Type B pancreatic cell (in vitro differentiated cells): ENCODE results near the gene COX6A1. TPM values are rescaled to one million over a fixed set of nuclear protein-coding genes. Genes with fewer than 3 reads are reported as not detected.

Experiments
- DNase-seq: peaks from one replicate; pipeline ENCODE4 v3.0.0; 2021; ENCODE audit warnings: mixed read lengths; ENCODE audit not compliant: unreplicated experiment; ENCODE audit errors: extremely low spot score
- H3K27ac Mint-ChIP-seq: 2 replicates; pipeline ENCODE4 v1.8.0; 2021; ENCODE audit warnings: mild to moderate bottlenecking, mixed read lengths
- H3K27me3 Mint-ChIP-seq: 2 replicates; pipeline ENCODE4 v1.8.0; 2021; ENCODE audit warnings: mixed read lengths
- H3K36me3 Mint-ChIP-seq: 2 replicates; pipeline ENCODE4 v1.8.0; 2021; ENCODE audit warnings: mixed read lengths
- H3K4me1 Mint-ChIP-seq: one replicate; pipeline ENCODE4 v1.8.0; 2021; ENCODE audit warnings: mixed read lengths; ENCODE audit not compliant: unreplicated experiment
- H3K4me3 Mint-ChIP-seq: 2 replicates; pipeline ENCODE4 v1.8.0; 2021; ENCODE audit warnings: mild to moderate bottlenecking, mixed read lengths
- H3K9me3 Mint-ChIP-seq: 2 replicates; pipeline ENCODE4 v1.8.0; 2021; ENCODE audit warnings: mixed read lengths
- CTCF ChIP-seq: fragments of 200-600 bp; sonication (generic); conservative IDR thresholded peaks from 2 replicates; pipeline ENCODE4 v1.5.0; 2021; ENCODE audit warnings: antibody characterized with exemption, mild to moderate bottlenecking
- total RNA-seq: library from RNA; stranded (reverse); gene quantifications from 2 replicates; pipeline ENCODE4 v1.2.1, GENCODE V29; 2021; ENCODE audit warnings: low replicate concordance

The COX6A1 gene
- total RNA-seq, 1 donor from 2014 or later, result 400 TPM

- peak overlapping the region; percentile 74 for H3K27ac Mint-ChIP-seq
- TF ChIP-seq CTCF, result no peak
- H3K9me3 Mint-ChIP-seq, result no peaks in the 10 kb centered on the region
- H3K4me1 Mint-ChIP-seq, result peaks cover 16% of the 10 kb centered on the region
- H3K4me3 Mint-ChIP-seq, result peak overlapping the region; percentile 68
- no peak for DNase-seq
- H3K36me3 Mint-ChIP-seq, result no peaks in the 10 kb centered on the region
- H3K27me3 Mint-ChIP-seq, result no peaks in the 10 kb centered on the region
Measured at GRCh38 chr12:120397824-120398540, 39.9 kb upstream of the COX6A1 start.

GRCh38 chr12:120399531-120399930 is 38.4 kb upstream of the COX6A1 start:
- H3K4me1 Mint-ChIP-seq, result peaks cover 16% of the 10 kb centered on the region
- no peak overlapping the region for H3K27ac Mint-ChIP-seq
- no peak for TF ChIP-seq CTCF
- DNase-seq, result no peak
- no peak overlapping the region for H3K4me3 Mint-ChIP-seq
- no peaks in the 10 kb centered on the region for H3K27me3 Mint-ChIP-seq
- no peaks in the 10 kb centered on the region for H3K36me3 Mint-ChIP-seq
- no peaks in the 10 kb centered on the region for H3K9me3 Mint-ChIP-seq

GRCh38 chr12:120402217-120402616 is 35.7 kb upstream of the COX6A1 start:
- peak overlapping the region; percentile 11 for H3K4me3 Mint-ChIP-seq
- no peaks in the 10 kb centered on the region for H3K36me3 Mint-ChIP-seq
- H3K27ac Mint-ChIP-seq, result peak overlapping the region; percentile 62
- peaks cover 16% of the 10 kb centered on the region for H3K4me1 Mint-ChIP-seq
- TF ChIP-seq CTCF, result no peak
- no peak for DNase-seq
- no peaks in the 10 kb centered on the region for H3K9me3 Mint-ChIP-seq
- no peaks in the 10 kb centered on the region for H3K27me3 Mint-ChIP-seq

- no peaks in the 10 kb centered on the region for H3K27me3 Mint-ChIP-seq
- H3K9me3 Mint-ChIP-seq, result no peaks in the 10 kb centered on the region
- TF ChIP-seq CTCF, result no peak
- no peak for DNase-seq
- no peaks in the 10 kb centered on the region for H3K36me3 Mint-ChIP-seq
- no peak overlapping the region for H3K27ac Mint-ChIP-seq
- H3K4me1 Mint-ChIP-seq, result peaks cover 11% of the 10 kb centered on the region
- no peak overlapping the region for H3K4me3 Mint-ChIP-seq
Measured at GRCh38 chr12:120403869-120404268, 34.0 kb upstream of the COX6A1 start.

GRCh38 chr12:120404271-120404670 is 33.6 kb upstream of the COX6A1 start:
- DNase-seq, result no peak
- Mint-ChIP-seq H3K27ac (no peak overlapping the region), H3K36me3 (no peaks in the 10 kb centered on the region), H3K4me3 (no peak overlapping the region), H3K4me1 (peaks cover 11% of the 10 kb centered on the region), H3K9me3 (no peaks in the 10 kb centered on the region), H3K27me3 (no peaks in the 10 kb centered on the region)
- TF ChIP-seq CTCF, result no peak
